ENCODE measurements around the gene NFKB1. TPM values are rescaled to one million over a fixed set of nuclear protein-coding genes. Genes with fewer than 3 reads are reported as not detected.

NFKB1 gene
- total RNA-seq, 1 experiment from 2014 or later: 35.6 TPM

DNA sequence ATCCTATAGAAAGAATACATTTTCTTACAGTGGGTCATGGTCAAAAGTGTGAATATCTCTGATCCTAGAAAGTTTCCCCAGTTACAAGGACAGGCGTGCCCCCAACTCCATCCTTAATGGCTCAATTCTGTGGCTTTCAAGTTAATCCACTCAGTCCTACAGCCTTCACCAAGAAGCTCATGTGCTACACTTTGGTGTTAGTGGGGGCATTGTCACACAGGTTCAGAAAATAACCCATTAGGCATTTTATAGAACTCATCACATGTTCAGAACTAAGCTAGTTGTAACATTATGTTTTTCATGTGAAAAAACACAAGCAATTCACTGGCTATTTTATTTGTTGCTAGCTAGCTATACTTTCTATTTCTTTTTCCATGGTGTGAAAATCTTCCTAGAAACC, 20.4 kb downstream of the NFKB1 start:
- DNase-seq: no peak
- Mint-ChIP-seq H3K27ac (ENCODE audit: unreplicated experiment) (no peak overlapping the region), H3K4me1 (ENCODE audit: low read depth, unreplicated experiment) (no peaks in the 10 kb centered on the region), H3K36me3 (ENCODE audit: insufficient read depth, unreplicated experiment) (no peaks in the 10 kb centered on the region), H3K27me3 (ENCODE audit: unreplicated experiment) (no peaks in the 10 kb centered on the region), H3K4me3 (ENCODE audit: low read depth, unreplicated experiment) (no peak overlapping the region), H3K9me3 (ENCODE audit: low read depth, unreplicated experiment) (peaks cover 2% of the 10 kb centered on the region)
- BruUV-seq (replicated peaks): no TSS peak
- CTCF ChIA-PET: no interaction called here
- TF ChIP-seq, protein P1, sequence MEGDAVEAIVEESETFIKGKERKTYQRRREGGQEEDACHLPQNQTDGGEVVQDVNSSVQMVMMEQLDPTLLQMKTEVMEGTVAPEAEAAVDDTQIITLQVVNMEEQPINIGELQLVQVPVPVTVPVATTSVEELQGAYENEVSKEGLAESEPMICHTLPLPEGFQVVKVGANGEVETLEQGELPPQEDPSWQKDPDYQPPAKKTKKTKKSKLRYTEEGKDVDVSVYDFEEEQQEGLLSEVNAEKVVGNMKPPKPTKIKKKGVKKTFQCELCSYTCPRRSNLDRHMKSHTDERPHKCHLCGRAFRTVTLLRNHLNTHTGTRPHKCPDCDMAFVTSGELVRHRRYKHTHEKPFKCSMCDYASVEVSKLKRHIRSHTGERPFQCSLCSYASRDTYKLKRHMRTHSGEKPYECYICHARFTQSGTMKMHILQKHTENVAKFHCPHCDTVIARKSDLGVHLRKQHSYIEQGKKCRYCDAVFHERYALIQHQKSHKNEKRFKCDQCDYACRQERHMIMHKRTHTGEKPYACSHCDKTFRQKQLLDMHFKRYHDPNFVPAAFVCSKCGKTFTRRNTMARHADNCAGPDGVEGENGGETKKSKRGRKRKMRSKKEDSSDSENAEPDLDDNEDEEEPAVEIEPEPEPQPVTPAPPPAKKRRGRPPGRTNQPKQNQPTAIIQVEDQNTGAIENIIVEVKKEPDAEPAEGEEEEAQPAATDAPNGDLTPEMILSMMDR (IDR thresholded peaks at IDR 0.05; ENCODE audit: unreplicated experiment): no peak
- intact Hi-C loops (cut with micrococcal nuclease; ENCODE audit: unreplicated experiment): no loop called here

DNA sequence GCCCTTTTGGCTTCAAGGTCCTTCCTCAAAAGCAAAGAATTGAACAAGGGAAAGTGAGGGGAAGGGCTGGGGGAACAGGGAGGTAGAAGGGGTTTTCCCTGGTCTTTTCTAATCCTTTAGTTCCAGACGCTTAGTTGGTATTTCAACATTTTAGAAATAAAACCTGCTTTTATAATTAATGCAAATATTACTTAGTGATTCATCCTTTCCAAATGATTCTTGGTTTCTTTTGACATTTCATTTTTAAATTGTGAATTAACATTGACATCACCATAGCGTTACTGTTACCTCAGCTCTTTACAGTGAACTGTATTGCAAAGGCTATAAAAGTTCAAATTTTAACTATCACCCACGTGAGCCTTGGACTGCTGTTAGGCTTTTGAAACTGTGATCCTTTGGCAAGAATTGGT, 20.9 kb downstream of the NFKB1 start:
- TF ChIP-seq, protein P1 (IDR thresholded peaks at IDR 0.05; ENCODE audit: unreplicated experiment): no peak
- intact Hi-C loops (cut with micrococcal nuclease; ENCODE audit: unreplicated experiment): no loop called here
- no peak for DNase-seq
- no peaks in the 10 kb centered on the region for H3K9me3 Mint-ChIP-seq (ENCODE audit: low read depth, unreplicated experiment)
- no peak overlapping the region for H3K27ac Mint-ChIP-seq (ENCODE audit: unreplicated experiment)
- BruUV-seq (replicated peaks): no TSS peak
- CTCF ChIA-PET: no interaction called here
- H3K4me3 Mint-ChIP-seq (ENCODE audit: low read depth, unreplicated experiment): no peak overlapping the region
- no peaks in the 10 kb centered on the region for H3K4me1 Mint-ChIP-seq (ENCODE audit: low read depth, unreplicated experiment)
- H3K36me3 Mint-ChIP-seq (ENCODE audit: insufficient read depth, unreplicated experiment): no peaks in the 10 kb centered on the region
- no peaks in the 10 kb centered on the region for H3K27me3 Mint-ChIP-seq (ENCODE audit: unreplicated experiment)

DNA sequence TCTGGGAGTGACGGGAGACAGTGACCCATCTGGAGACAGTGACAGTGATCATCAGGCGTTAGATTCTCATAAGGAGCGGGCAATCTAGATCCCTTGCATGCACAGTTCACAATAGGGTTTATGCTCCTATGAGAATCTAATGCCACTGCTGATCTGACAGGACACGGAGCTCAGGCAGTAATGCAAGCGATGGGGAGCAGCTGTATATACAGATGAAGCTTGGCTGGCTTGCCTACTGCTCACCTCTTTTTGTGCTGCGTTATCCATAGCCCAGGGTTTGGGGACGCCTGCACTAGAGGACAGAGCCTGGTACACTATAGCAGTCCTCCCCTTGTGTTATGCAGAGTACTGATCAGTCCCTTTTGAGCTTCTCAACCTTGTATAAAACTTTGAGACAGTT, 23.5 kb downstream of the NFKB1 start:
- BruUV-seq (replicated peaks): no TSS peak
- H3K4me1 Mint-ChIP-seq (ENCODE audit: low read depth, unreplicated experiment): no peaks in the 10 kb centered on the region
- TF ChIP-seq, protein P1 (IDR thresholded peaks at IDR 0.05; ENCODE audit: unreplicated experiment): no peak
- no peaks in the 10 kb centered on the region for H3K27me3 Mint-ChIP-seq (ENCODE audit: unreplicated experiment)
- DNase-seq: no peak
- intact Hi-C loops (cut with micrococcal nuclease; ENCODE audit: unreplicated experiment): no loop called here
- H3K27ac Mint-ChIP-seq (ENCODE audit: unreplicated experiment): no peak overlapping the region
- no peaks in the 10 kb centered on the region for H3K9me3 Mint-ChIP-seq (ENCODE audit: low read depth, unreplicated experiment)
- CTCF ChIA-PET: no interaction called here
- H3K4me3 Mint-ChIP-seq (ENCODE audit: low read depth, unreplicated experiment): no peak overlapping the region
- no peaks in the 10 kb centered on the region for H3K36me3 Mint-ChIP-seq (ENCODE audit: insufficient read depth, unreplicated experiment)

DNA sequence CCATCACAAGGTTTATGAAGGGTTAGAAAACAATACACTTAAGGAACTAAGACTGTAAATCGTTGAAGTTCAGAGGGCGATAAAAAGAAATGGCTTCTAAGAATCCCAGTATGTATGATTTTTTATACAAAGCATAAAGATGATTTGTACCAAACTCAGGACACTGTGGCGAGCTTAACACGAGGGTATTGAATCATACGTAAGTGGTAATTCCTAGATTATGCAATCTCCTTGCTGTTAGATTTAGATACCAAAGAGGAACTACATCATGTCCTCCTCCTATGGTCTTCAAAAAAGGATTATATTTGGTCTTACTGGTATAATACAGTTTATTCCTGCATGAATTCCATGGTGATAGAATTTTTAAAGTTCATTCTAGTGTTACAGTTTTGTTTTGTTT, 23.9 kb downstream of the NFKB1 start:
- TF ChIP-seq, protein P1 (IDR thresholded peaks at IDR 0.05; ENCODE audit: unreplicated experiment): no peak
- Mint-ChIP-seq H3K9me3 (ENCODE audit: low read depth, unreplicated experiment) (no peaks in the 10 kb centered on the region), H3K4me1 (ENCODE audit: low read depth, unreplicated experiment) (no peaks in the 10 kb centered on the region), H3K27me3 (ENCODE audit: unreplicated experiment) (no peaks in the 10 kb centered on the region), H3K4me3 (ENCODE audit: low read depth, unreplicated experiment) (no peak overlapping the region), H3K27ac (ENCODE audit: unreplicated experiment) (no peak overlapping the region), H3K36me3 (ENCODE audit: insufficient read depth, unreplicated experiment) (no peaks in the 10 kb centered on the region)
- BruUV-seq (replicated peaks): no TSS peak
- DNase-seq: no peak
- intact Hi-C loops (cut with micrococcal nuclease; ENCODE audit: unreplicated experiment): no loop called here
- CTCF ChIA-PET: no interaction called here

DNA sequence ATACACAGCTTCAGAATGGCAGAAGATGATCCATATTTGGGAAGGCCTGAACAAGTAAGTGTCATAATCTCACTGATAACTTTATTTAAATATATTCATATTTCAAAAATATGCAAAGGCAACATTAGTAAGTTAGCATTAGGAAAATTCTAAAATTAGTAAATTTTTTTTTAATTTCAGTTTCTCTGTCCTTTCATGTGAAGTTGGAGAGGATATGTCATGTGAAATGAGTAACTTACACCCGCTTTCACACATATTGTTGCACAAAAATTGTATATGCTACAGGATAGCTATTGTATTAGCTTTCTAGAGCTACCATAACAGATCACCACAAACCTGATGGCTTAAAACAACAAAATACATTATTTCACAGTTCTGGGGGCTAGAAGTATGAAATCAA, 24.3 kb downstream of the NFKB1 start:
- no peaks in the 10 kb centered on the region for H3K9me3 Mint-ChIP-seq (ENCODE audit: low read depth, unreplicated experiment)
- H3K4me1 Mint-ChIP-seq (ENCODE audit: low read depth, unreplicated experiment): no peaks in the 10 kb centered on the region
- intact Hi-C loops (cut with micrococcal nuclease; ENCODE audit: unreplicated experiment): no loop called here
- DNase-seq: no peak
- peaks cover 3% of the 10 kb centered on the region for H3K36me3 Mint-ChIP-seq (ENCODE audit: insufficient read depth, unreplicated experiment)
- H3K27me3 Mint-ChIP-seq (ENCODE audit: unreplicated experiment): no peaks in the 10 kb centered on the region
- CTCF ChIA-PET: no interaction called here
- no TSS peak for BruUV-seq (replicated peaks)
- no peak overlapping the region for H3K27ac Mint-ChIP-seq (ENCODE audit: unreplicated experiment)
- TF ChIP-seq, protein P1 (IDR thresholded peaks at IDR 0.05; ENCODE audit: unreplicated experiment): no peak
- no peak overlapping the region for H3K4me3 Mint-ChIP-seq (ENCODE audit: low read depth, unreplicated experiment)
